Mesenchymal stem cell (in vitro differentiated cells and primary cell): ENCODE data around the gene NCOA5. TPM values are rescaled to one million over a fixed set of nuclear protein-coding genes. Genes with fewer than 3 reads are reported as not detected.
A peak's percentile ranks its signal among the peaks of the same experiment; 100 is the strongest.

ENCODE experiments used
- DNase-seq: peaks from one replicate; pipeline ENCODE4 v3.0.0-alpha.2; 2013
- H2AFZ ChIP-seq: one replicate; pipeline ENCODE4 v1.6.1; 2013; ENCODE audit warnings: low read depth, mild to moderate bottlenecking, control low read depth, inconsistent platforms, low read length, moderate library complexity
- H2AK5ac ChIP-seq: 2 replicates; pipeline ENCODE4 v1.6.1; 2013; ENCODE audit warnings: low read length, moderate library complexity, mild to moderate bottlenecking, inconsistent platforms; ENCODE audit not compliant: severe bottlenecking
- H2BK120ac ChIP-seq: one replicate; pipeline ENCODE4 v1.6.1; 2013; ENCODE audit warnings: low read depth, mild to moderate bottlenecking, inconsistent platforms, low read length, moderate library complexity
- H2BK12ac ChIP-seq, 2 experiments: one replicate each; pipeline ENCODE4 v1.6.1; 2013; ENCODE audit warnings: inconsistent platforms in 2 of 2, low read length in 2 of 2, mild to moderate bottlenecking in 2 of 2, moderate library complexity in 2 of 2, control low read depth in 1 of 2
- H2BK15ac ChIP-seq: one replicate; pipeline ENCODE4 v1.6.1; 2013; ENCODE audit warnings: mild to moderate bottlenecking, low read depth, inconsistent platforms; ENCODE audit not compliant: poor library complexity, severe bottlenecking
- H2BK5ac ChIP-seq: 2 replicates; pipeline ENCODE4 v1.6.1; 2013; ENCODE audit warnings: low read depth, mild to moderate bottlenecking, low read length, control low read depth, inconsistent platforms; ENCODE audit not compliant: poor library complexity, severe bottlenecking
- H3K14ac ChIP-seq, 2 experiments: one replicate each; pipeline ENCODE4 v1.6.1; 2013; ENCODE audit warnings: inconsistent platforms in 2 of 2, low read length in 2 of 2, control low read depth in 1 of 2, mild to moderate bottlenecking in 1 of 2, moderate library complexity in 1 of 2
- H3K18ac ChIP-seq, 2 experiments: one replicate each; pipeline ENCODE4 v1.6.1; 2013; ENCODE audit warnings: inconsistent platforms in 2 of 2, low read length in 2 of 2, control low read depth in 1 of 2, low read depth in 1 of 2, mild to moderate bottlenecking in 1 of 2
- H3K23ac ChIP-seq, 2 experiments: one replicate each; pipeline ENCODE4 v1.6.1; 2013; ENCODE audit warnings: inconsistent platforms in 2 of 2, low read length in 2 of 2, mild to moderate bottlenecking in 2 of 2, moderate library complexity in 2 of 2, control low read depth in 1 of 2
- H3K27ac ChIP-seq: 2 replicates; pipeline ENCODE4 v1.5.1; 2013; ENCODE audit warnings: mild to moderate bottlenecking, moderate library complexity, low read length, control low read depth, inconsistent platforms; ENCODE audit not compliant: poor library complexity, severe bottlenecking
- H3K27me3 ChIP-seq, 2 experiments: 2 replicates each; pipeline versions ENCODE4 v1.6.1 to v1.7.0; 2013; ENCODE audit warnings: low read length in 2 of 2, mild to moderate bottlenecking in 2 of 2, moderate library complexity in 2 of 2, control low read depth in 1 of 2, inconsistent platforms in 1 of 2; ENCODE audit not compliant: control insufficient read depth in 1 of 2, insufficient read depth in 1 of 2
- H3K36me3 ChIP-seq, 2 experiments: 2 replicates each; pipeline versions ENCODE4 v1.6.1 to v1.7.0; 2013; ENCODE audit warnings: low read length in 2 of 2, control low read depth in 1 of 2, inconsistent platforms in 1 of 2, low read depth in 1 of 2, mild to moderate bottlenecking in 1 of 2; ENCODE audit not compliant: insufficient read depth in 2 of 2, control insufficient read depth in 1 of 2
- H3K4ac ChIP-seq, 2 experiments: one replicate each; pipeline ENCODE4 v1.6.1; 2013; ENCODE audit warnings: inconsistent platforms in 2 of 2, low read length in 2 of 2, mild to moderate bottlenecking in 2 of 2, moderate library complexity in 2 of 2, control low read depth in 1 of 2, low read depth in 1 of 2
- H3K4me1 ChIP-seq: 2 replicates; pipeline ENCODE4 v1.6.1; 2013; ENCODE audit warnings: low read depth, low read length, control low read depth; ENCODE audit not compliant: control insufficient read depth, insufficient read depth
- H3K4me2 ChIP-seq: 2 replicates; pipeline ENCODE4 v1.6.1; 2013; ENCODE audit warnings: low read length, mild to moderate bottlenecking, inconsistent platforms; ENCODE audit not compliant: poor library complexity, severe bottlenecking
- H3K4me3 ChIP-seq, 2 experiments: 2 replicates each; pipeline versions ENCODE4 v1.5.1 to v1.7.0; 2013; ENCODE audit warnings: low read length in 2 of 2, mild to moderate bottlenecking in 2 of 2, control low read depth in 1 of 2, low read depth in 1 of 2; ENCODE audit not compliant: insufficient read depth in 1 of 2
- H3K79me1 ChIP-seq: replicated peaks from 2 replicates; pipeline ENCODE4 v1.6.1; 2013; ENCODE audit warnings: mild to moderate bottlenecking, control low read depth, low read length, inconsistent platforms; ENCODE audit not compliant: poor library complexity, severe bottlenecking
- H3K9ac ChIP-seq: 2 replicates; pipeline ENCODE4 v1.7.0; 2013; ENCODE audit warnings: mild to moderate bottlenecking, low read length, moderate library complexity
- H3K9me3 ChIP-seq: 2 replicates; pipeline ENCODE4 v1.7.0; 2013; ENCODE audit warnings: mild to moderate bottlenecking, low read length; ENCODE audit not compliant: control insufficient read depth
- H4K8ac ChIP-seq: one replicate; pipeline ENCODE4 v1.6.1; 2013; ENCODE audit warnings: inconsistent platforms, mild to moderate bottlenecking, low read length, moderate library complexity
- H4K91ac ChIP-seq: one replicate; pipeline ENCODE4 v1.6.1; 2013; ENCODE audit warnings: mild to moderate bottlenecking, low read length, inconsistent platforms
- WGBS: methylation state at CpG from one replicate; pipeline ENCODE4 v1.1.7; 2013; ENCODE audit warnings: mixed read lengths; 5-methylcytosine and 5-hydroxymethylcytosine counted together
- polyA plus RNA-seq, 2 experiments: library from polyadenylated mRNA; stranded (reverse); fragments of 200-250 nt; gene quantifications; one replicate each; pipeline ENCODE4 v1.2.3, GENCODE V29; 2013

The NCOA5 gene
- polyA plus RNA-seq (2013, experiment 1 of 2) = 13.9 TPM
- 13.6 TPM for polyA plus RNA-seq (2013, experiment 2 of 2)

- peak within 1 kb of the TSS; percentile 94 for H2BK120ac ChIP-seq
- peak; percentile 96 for DNase-seq
- peaks cover 9% of the 10 kb centered on the region for H3K4me1 ChIP-seq
- no peaks in the 10 kb centered on the region for H3K79me1 ChIP-seq
- H3K9ac ChIP-seq = peak within 1 kb of the TSS; percentile 97
- H3K27ac ChIP-seq = peak within 1 kb of the TSS; percentile 79
- H3K36me3 ChIP-seq = no peaks in the 10 kb centered on the region
- peak within 1 kb of the TSS; percentile 99 for H4K8ac ChIP-seq
- H4K91ac ChIP-seq = peak within 1 kb of the TSS; percentile 99
- H3K14ac ChIP-seq = peak within 1 kb of the TSS; percentile 40 to 97
- WGBS = under 1% methylated on average over 73 of the region's 100 CpGs
- H3K18ac ChIP-seq = peak within 1 kb of the TSS; percentile 98 to 99
- peak within 1 kb of the TSS; percentile 83 for H3K4me2 ChIP-seq
- H2BK5ac ChIP-seq = peak within 1 kb of the TSS; percentile 96
- peak within 1 kb of the TSS; percentile 63 to 91 for H3K23ac ChIP-seq
- H3K27me3 ChIP-seq = no peaks in the 10 kb centered on the region
- H2BK15ac ChIP-seq = peak within 1 kb of the TSS; percentile 86
- no peak within 1 kb of the TSS for H2BK12ac ChIP-seq
- H2AK5ac ChIP-seq = no peak within 1 kb of the TSS
- H2AFZ ChIP-seq = peak within 1 kb of the TSS; percentile 89
- H3K4me3 ChIP-seq = peak within 1 kb of the TSS; percentile 93 to 96
- no peaks in the 10 kb centered on the region for H3K9me3 ChIP-seq
- H3K4ac ChIP-seq = peak within 1 kb of the TSS; percentile 94 to 98
Observed at GRCh38 chr20:46089417-46090388, at the start of gene NCOA5. NCOA5 (minus strand) TSS chr20:46089962; CDS start chr20:46079424, 10,538 bp downstream.

GRCh38 chr20:46139266-46139889 is 49.6 kb upstream of the NCOA5 start:
- no peak overlapping the region for H2BK15ac ChIP-seq
- H3K18ac ChIP-seq = no peak overlapping the region
- H2BK12ac ChIP-seq = no peak overlapping the region
- H3K4me3 ChIP-seq = no peak overlapping the region
- no peaks in the 10 kb centered on the region for H3K9me3 ChIP-seq
- no peak overlapping the region for H2BK120ac ChIP-seq
- no peaks in the 10 kb centered on the region for H3K79me1 ChIP-seq
- no peaks in the 10 kb centered on the region for H3K36me3 ChIP-seq
- H3K23ac ChIP-seq = peak overlapping the region in 1 of 2 experiments; percentile 9
- peaks cover 68 to 92% of the 10 kb centered on the region in 2 experiments for H3K27me3 ChIP-seq
- no peak overlapping the region for H2AFZ ChIP-seq
- 40% methylated on average over 8 of the region's 8 CpGs for WGBS
- H3K4me2 ChIP-seq = no peak overlapping the region
- H3K9ac ChIP-seq = no peak overlapping the region
- no peak overlapping the region for H3K4ac ChIP-seq
- no peak for DNase-seq
- H3K27ac ChIP-seq = no peak overlapping the region
- no peaks in the 10 kb centered on the region for H3K4me1 ChIP-seq
- H4K91ac ChIP-seq = no peak overlapping the region
- H4K8ac ChIP-seq = no peak overlapping the region
- no peak overlapping the region for H2BK5ac ChIP-seq
- peak overlapping the region in 1 of 2 experiments; percentile 86 for H3K14ac ChIP-seq
- no peak overlapping the region for H2AK5ac ChIP-seq

GRCh38 chr20:46137816-46138215 is 48.1 kb upstream of the NCOA5 start:
- Histone ChIP-seq H3K4me2 (no peak overlapping the region), H3K18ac (no peak overlapping the region), H3K4me3 (no peak overlapping the region), H3K4me1 (no peaks in the 10 kb centered on the region), H3K79me1 (no peaks in the 10 kb centered on the region), H2AFZ (no peak overlapping the region), H4K8ac (no peak overlapping the region), H3K4ac (no peak overlapping the region), H2BK12ac (no peak overlapping the region), H2AK5ac (no peak overlapping the region), H2BK120ac (no peak overlapping the region), H3K23ac (no peak overlapping the region), H3K36me3 (no peaks in the 10 kb centered on the region), H3K27ac (no peak overlapping the region), H3K27me3 (peaks cover 70 to 83% of the 10 kb centered on the region in 2 experiments), H3K9me3 (no peaks in the 10 kb centered on the region), H2BK15ac (no peak overlapping the region), H3K9ac (no peak overlapping the region), H2BK5ac (no peak overlapping the region), H3K14ac (no peak overlapping the region), H4K91ac (no peak overlapping the region)
- DNase-seq = no peak
- WGBS = 93% methylated on average over 3 of the region's 5 CpGs
